ENCODE results near the gene DNAH3. TPM values are rescaled to one million over a fixed set of nuclear protein-coding genes. Genes with fewer than 3 reads are reported as not detected.
"Not testable (repeated sequence)": the region's sequence is repeated elsewhere in the genome, so short reads cannot be mapped to it uniquely, and the experiment has no call there.

DNAH3 gene
- polyA plus RNA-seq, 1 donor = 0.16 TPM

DNA sequence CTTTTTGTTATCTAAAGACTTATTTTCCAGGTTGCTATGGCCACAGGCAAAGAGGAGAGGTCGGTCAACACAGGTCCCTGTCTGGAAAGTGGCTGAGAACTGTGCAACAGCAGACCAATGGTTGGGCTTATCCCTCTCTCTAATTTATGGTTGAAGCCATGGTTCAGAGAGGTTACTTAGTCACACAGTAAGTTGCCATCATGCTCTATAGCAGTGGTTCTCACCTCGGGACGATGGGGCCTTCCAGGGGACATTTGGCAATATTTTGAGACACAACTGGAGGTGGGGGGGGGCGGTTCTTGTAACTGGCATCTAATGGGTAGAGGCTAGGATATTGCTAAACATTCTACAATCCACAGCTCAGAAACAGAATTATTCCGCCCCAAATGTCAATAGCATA is 7.0 kb upstream of the DNAH3 start:
- H3K27ac ChIP-seq (ENCODE audit: low read length) = no peak overlapping the region
- H3K4me3 ChIP-seq (ENCODE audit: low read length) = no peak overlapping the region
- H3K36me3 ChIP-seq (ENCODE audit: control insufficient read depth, insufficient read depth, low read length) = peaks cover 4% of the 10 kb centered on the region
- DNase-seq = no peak
- H3K9me3 ChIP-seq (ENCODE audit: control insufficient read depth, low read depth, low read length) = no peaks in the 10 kb centered on the region
- peaks cover 9% of the 10 kb centered on the region for H3K4me1 ChIP-seq (ENCODE audit: control insufficient read depth, insufficient read depth, low read length)
- H3K27me3 ChIP-seq (ENCODE audit: control insufficient read depth, insufficient read depth, low read length) = no peaks in the 10 kb centered on the region
- WGBS (ENCODE audit: insufficient coverage, low lambda C conversion rate) = no CpG with 5 or more reads among the region's 5 CpGs

- WGBS (ENCODE audit: insufficient coverage, low lambda C conversion rate) = 29% methylated on average over 1 of the region's 6 CpGs
- H3K36me3 ChIP-seq (ENCODE audit: control insufficient read depth, insufficient read depth, low read length) = peaks cover 4% of the 10 kb centered on the region
- no peaks in the 10 kb centered on the region for H3K9me3 ChIP-seq (ENCODE audit: control insufficient read depth, low read depth, low read length)
- peaks cover 9% of the 10 kb centered on the region for H3K4me1 ChIP-seq (ENCODE audit: control insufficient read depth, insufficient read depth, low read length)
- peak; percentile 48 to 72 for DNase-seq
- H3K27ac ChIP-seq (ENCODE audit: low read length) = no peak overlapping the region
- no peak overlapping the region for H3K4me3 ChIP-seq (ENCODE audit: low read length)
- no peaks in the 10 kb centered on the region for H3K27me3 ChIP-seq (ENCODE audit: control insufficient read depth, insufficient read depth, low read length)
These were observed 6.3 kb upstream of the DNAH3 start for GRCh38 chr16:21156767-21157467.

DNA sequence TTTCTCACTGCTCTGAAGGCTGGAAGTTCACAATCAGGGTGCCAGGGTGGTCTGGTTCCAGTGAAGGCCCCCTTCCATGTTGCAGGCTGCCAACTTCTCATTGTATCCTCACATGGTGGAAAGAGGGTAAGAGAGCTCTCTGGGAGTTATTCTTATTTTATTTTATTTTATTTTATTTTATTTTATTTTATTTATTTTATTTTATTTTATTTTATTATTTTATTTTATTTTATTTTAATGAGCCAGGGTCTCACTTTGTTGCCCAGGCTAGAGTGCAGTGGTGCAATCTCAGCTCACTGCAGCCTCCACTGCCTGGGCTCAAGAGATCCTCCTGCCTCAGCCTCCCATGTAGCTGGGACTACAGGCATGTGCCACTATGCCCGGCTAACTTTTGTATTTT is 5.4 kb upstream of the DNAH3 start:
- H3K27me3 ChIP-seq (ENCODE audit: control insufficient read depth, insufficient read depth, low read length) = not testable (repeated sequence)

DNA sequence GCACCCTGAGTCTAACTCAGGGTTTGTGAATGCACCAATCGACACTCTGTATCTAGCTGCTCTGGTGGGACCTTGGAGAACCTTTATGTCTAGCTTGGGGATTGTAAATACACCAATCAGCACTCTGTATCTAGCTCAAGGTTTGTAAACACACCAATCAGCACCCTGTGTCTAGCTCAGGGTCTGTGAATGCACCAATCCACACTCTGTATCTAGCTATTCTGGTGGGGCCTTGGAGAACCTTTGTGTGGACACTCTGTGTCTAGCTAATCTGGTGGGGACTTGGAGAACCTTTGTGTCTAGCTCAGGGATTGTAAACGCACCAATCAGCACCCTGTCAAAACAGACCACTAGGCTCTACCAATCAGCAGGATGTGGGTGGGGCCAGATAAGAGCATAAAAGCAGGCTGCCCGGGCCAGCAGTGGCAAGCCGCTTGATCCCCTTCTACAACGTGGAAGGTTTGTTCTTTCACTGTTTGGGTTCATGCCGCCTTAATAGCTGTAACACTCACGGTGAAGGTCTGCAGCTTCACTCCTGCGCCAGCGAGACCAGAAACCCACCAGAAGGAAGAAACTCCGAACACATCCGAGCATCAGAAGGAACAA is 2.6 kb upstream of the DNAH3 start:
- not testable (repeated sequence) for H3K36me3 ChIP-seq (ENCODE audit: control insufficient read depth, insufficient read depth, low read length); H3K4me3 ChIP-seq (ENCODE audit: low read length); H3K4me1 ChIP-seq (ENCODE audit: control insufficient read depth, insufficient read depth, low read length); H3K27me3 ChIP-seq (ENCODE audit: control insufficient read depth, insufficient read depth, low read length); H3K27ac ChIP-seq (ENCODE audit: low read length); H3K9me3 ChIP-seq (ENCODE audit: control insufficient read depth, low read depth, low read length); DNase-seq
- WGBS (ENCODE audit: insufficient coverage, low lambda C conversion rate) = no CpG with 5 or more reads among the region's 11 CpGs

More for the DNA sequence above, 5.4 kb upstream of the DNAH3 start:
- not testable (repeated sequence) for DNase-seq; H3K27ac ChIP-seq (ENCODE audit: low read length); H3K9me3 ChIP-seq (ENCODE audit: control insufficient read depth, low read depth, low read length); H3K36me3 ChIP-seq (ENCODE audit: control insufficient read depth, insufficient read depth, low read length); H3K4me3 ChIP-seq (ENCODE audit: low read length); H3K4me1 ChIP-seq (ENCODE audit: control insufficient read depth, insufficient read depth, low read length)
- WGBS (ENCODE audit: insufficient coverage, low lambda C conversion rate) = no CpG with 5 or more reads among the region's 1 CpG

GRCh38 chr16:21152160-21153030 is 1.7 kb upstream of the DNAH3 start:
- not testable (repeated sequence) for H3K27ac ChIP-seq (ENCODE audit: low read length); H3K4me1 ChIP-seq (ENCODE audit: control insufficient read depth, insufficient read depth, low read length); H3K27me3 ChIP-seq (ENCODE audit: control insufficient read depth, insufficient read depth, low read length); H3K36me3 ChIP-seq (ENCODE audit: control insufficient read depth, insufficient read depth, low read length); H3K4me3 ChIP-seq (ENCODE audit: low read length); H3K9me3 ChIP-seq (ENCODE audit: control insufficient read depth, low read depth, low read length); DNase-seq
- WGBS (ENCODE audit: insufficient coverage, low lambda C conversion rate) = no CpG with 5 or more reads among the region's 51 CpGs

- H3K9me3 ChIP-seq (ENCODE audit: control insufficient read depth, low read depth, low read length) = no peaks in the 10 kb centered on the region
- H3K4me3 ChIP-seq (ENCODE audit: low read length) = no peak overlapping the region
- no peaks in the 10 kb centered on the region for H3K27me3 ChIP-seq (ENCODE audit: control insufficient read depth, insufficient read depth, low read length)
- H3K27ac ChIP-seq (ENCODE audit: low read length) = no peak overlapping the region
- H3K36me3 ChIP-seq (ENCODE audit: control insufficient read depth, insufficient read depth, low read length) = no peaks in the 10 kb centered on the region
- H3K4me1 ChIP-seq (ENCODE audit: control insufficient read depth, insufficient read depth, low read length) = no peaks in the 10 kb centered on the region
- no CpG with 5 or more reads among the region's 5 CpGs for WGBS (ENCODE audit: insufficient coverage, low lambda C conversion rate)
- no peak for DNase-seq
These were observed 4.9 kb downstream of the DNAH3 start for GRCh38 chr16:21145738-21146137.

- no peaks in the 10 kb centered on the region for H3K4me1 ChIP-seq (ENCODE audit: control insufficient read depth, insufficient read depth, low read length)
- H3K27ac ChIP-seq (ENCODE audit: low read length) = no peak overlapping the region
- H3K9me3 ChIP-seq (ENCODE audit: control insufficient read depth, low read depth, low read length) = no peaks in the 10 kb centered on the region
- H3K4me3 ChIP-seq (ENCODE audit: low read length) = no peak overlapping the region
- no peak for DNase-seq
- WGBS (ENCODE audit: insufficient coverage, low lambda C conversion rate) = no CpG with 5 or more reads among the region's 8 CpGs
- no peaks in the 10 kb centered on the region for H3K27me3 ChIP-seq (ENCODE audit: control insufficient read depth, insufficient read depth, low read length)
- no peaks in the 10 kb centered on the region for H3K36me3 ChIP-seq (ENCODE audit: control insufficient read depth, insufficient read depth, low read length)
These were observed 16.6 kb downstream of the DNAH3 start for GRCh38 chr16:21134053-21134452.

- H3K9me3 ChIP-seq (ENCODE audit: control insufficient read depth, low read depth, low read length) = no peaks in the 10 kb centered on the region
- no peaks in the 10 kb centered on the region for H3K36me3 ChIP-seq (ENCODE audit: control insufficient read depth, insufficient read depth, low read length)
- H3K27me3 ChIP-seq (ENCODE audit: control insufficient read depth, insufficient read depth, low read length) = no peaks in the 10 kb centered on the region
- no peak overlapping the region for H3K27ac ChIP-seq (ENCODE audit: low read length)
- no CpG with 5 or more reads among the region's 3 CpGs for WGBS (ENCODE audit: insufficient coverage, low lambda C conversion rate)
- no peak for DNase-seq
- H3K4me1 ChIP-seq (ENCODE audit: control insufficient read depth, insufficient read depth, low read length) = no peaks in the 10 kb centered on the region
- no peak overlapping the region for H3K4me3 ChIP-seq (ENCODE audit: low read length)
These were observed 19.8 kb downstream of the DNAH3 start for GRCh38 chr16:21130811-21131210.

DNA sequence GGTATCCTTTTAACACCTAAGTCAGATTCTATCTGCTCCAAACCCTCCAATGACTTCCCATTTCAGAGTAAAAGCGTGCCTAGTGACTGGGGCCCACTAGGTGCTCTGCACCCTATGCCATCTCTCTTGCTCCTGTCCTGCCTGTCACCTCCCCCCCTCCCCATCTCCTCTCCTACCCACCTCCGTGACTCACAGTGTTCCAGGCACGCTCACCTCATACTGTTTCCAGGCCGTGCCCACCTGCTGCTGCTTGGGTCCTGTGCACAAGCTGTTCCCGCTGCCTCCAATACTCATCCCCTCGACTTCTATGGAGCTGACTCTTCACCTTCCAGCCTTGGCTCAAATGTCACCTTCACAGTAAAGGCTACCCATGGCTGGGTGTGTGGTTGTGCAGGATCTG is 21.7 kb downstream of the DNAH3 start:
- WGBS (ENCODE audit: insufficient coverage, low lambda C conversion rate) = no CpG with 5 or more reads among the region's 6 CpGs
- no peak for DNase-seq
- H3K36me3 ChIP-seq (ENCODE audit: control insufficient read depth, insufficient read depth, low read length) = no peaks in the 10 kb centered on the region
- H3K9me3 ChIP-seq (ENCODE audit: control insufficient read depth, low read depth, low read length) = no peaks in the 10 kb centered on the region
- H3K27ac ChIP-seq (ENCODE audit: low read length) = no peak overlapping the region
- no peaks in the 10 kb centered on the region for H3K27me3 ChIP-seq (ENCODE audit: control insufficient read depth, insufficient read depth, low read length)
- no peak overlapping the region for H3K4me3 ChIP-seq (ENCODE audit: low read length)
- no peaks in the 10 kb centered on the region for H3K4me1 ChIP-seq (ENCODE audit: control insufficient read depth, insufficient read depth, low read length)

DNA sequence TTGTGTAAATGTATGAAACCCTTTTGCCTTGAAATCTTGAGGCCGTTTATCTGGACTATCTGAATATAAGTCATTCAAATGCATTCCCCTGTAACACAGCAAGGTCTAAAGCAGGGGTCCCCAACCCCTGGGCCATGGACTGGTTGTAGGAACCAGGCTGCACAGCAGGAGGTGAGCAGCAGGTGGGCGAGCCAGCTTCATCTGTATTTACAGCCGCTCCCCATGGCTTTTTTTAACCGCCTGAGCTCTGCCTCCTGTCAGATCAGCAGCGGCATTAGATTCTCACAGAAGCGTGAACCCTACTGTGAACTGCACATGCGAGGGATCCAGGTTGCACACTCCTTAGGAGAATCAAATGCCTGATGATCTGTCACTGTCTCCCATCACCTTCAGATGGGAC is 24.1 kb downstream of the DNAH3 start:
- WGBS (ENCODE audit: insufficient coverage, low lambda C conversion rate) = no CpG with 5 or more reads among the region's 7 CpGs
- Histone ChIP-seq H3K36me3 (ENCODE audit: control insufficient read depth, insufficient read depth, low read length) (no peaks in the 10 kb centered on the region), H3K27ac (ENCODE audit: low read length) (no peak overlapping the region), H3K27me3 (ENCODE audit: control insufficient read depth, insufficient read depth, low read length) (no peaks in the 10 kb centered on the region), H3K9me3 (ENCODE audit: control insufficient read depth, low read depth, low read length) (no peaks in the 10 kb centered on the region), H3K4me1 (ENCODE audit: control insufficient read depth, insufficient read depth, low read length) (no peaks in the 10 kb centered on the region), H3K4me3 (ENCODE audit: low read length) (no peak overlapping the region)
- DNase-seq = no peak

Data from large intestine (tissue), 3 donors.